Activated naive CD8-positive, alpha-beta T cell treated with anti-CD3 and anti-CD28 coated beads for 36 hours (primary cell): ENCODE results near the gene POLR3GL. TPM values are rescaled to one million over a fixed set of nuclear protein-coding genes. Genes with fewer than 3 reads are reported as not detected.
"Not testable (repeated sequence)": the region's sequence is repeated elsewhere in the genome, so short reads cannot be mapped to it uniquely, and the experiment has no call there.

Source experiments
- DNase-seq: peaks from one replicate; pipeline ENCODE4 v3.0.0; 2021
- H3K27ac Mint-ChIP-seq: one replicate; pipeline ENCODE4 v1.8.0; 2022; ENCODE audit warnings: mild to moderate bottlenecking, moderate library complexity, mixed read lengths
- H3K27me3 Mint-ChIP-seq: one replicate; pipeline ENCODE4 v1.8.0; 2022; ENCODE audit warnings: mild to moderate bottlenecking, mixed read lengths
- H3K36me3 Mint-ChIP-seq: one replicate; pipeline ENCODE4 v1.8.0; 2021; ENCODE audit warnings: mild to moderate bottlenecking, mixed read lengths
- H3K4me1 Mint-ChIP-seq: one replicate; pipeline ENCODE4 v1.8.0; 2021; ENCODE audit warnings: mixed read lengths
- H3K4me3 Mint-ChIP-seq: one replicate; pipeline ENCODE4 v1.8.0; 2022; ENCODE audit warnings: mild to moderate bottlenecking, moderate library complexity, mixed read lengths
- H3K9me3 Mint-ChIP-seq: one replicate; pipeline ENCODE4 v1.8.0; 2022; ENCODE audit warnings: mixed read lengths
- total RNA-seq, 2 experiments: library from RNA; stranded (reverse); gene quantifications; one replicate each; pipeline ENCODE4 v1.2.3, GENCODE V29; 2021

Gene POLR3GL, protein sequence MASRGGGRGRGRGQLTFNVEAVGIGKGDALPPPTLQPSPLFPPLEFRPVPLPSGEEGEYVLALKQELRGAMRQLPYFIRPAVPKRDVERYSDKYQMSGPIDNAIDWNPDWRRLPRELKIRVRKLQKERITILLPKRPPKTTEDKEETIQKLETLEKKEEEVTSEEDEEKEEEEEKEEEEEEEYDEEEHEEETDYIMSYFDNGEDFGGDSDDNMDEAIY
- total RNA-seq, result 10 to 100 TPM; 21.1 to 21.9 TPM

GRCh38 chr1:145964328-145965118 lies at the start of gene POLR3GL, which contains the start of gene ANKRD34A:
Gene POLR3GL, plus strand, starts transcription at chr1:145964690. Its CDS starts 10,176 bp downstream, at chr1:145974866.
Gene ANKRD34A, minus strand, starts transcription at chr1:145964575. Its CDS starts 2,816 bp downstream, at chr1:145961759.
- peaks cover 5% of the 10 kb centered on the region for H3K9me3 Mint-ChIP-seq
- H3K36me3 Mint-ChIP-seq, result peaks cover 30% of the 10 kb centered on the region
- peaks cover 32% of the 10 kb centered on the region for H3K4me1 Mint-ChIP-seq
- H3K4me3 Mint-ChIP-seq, result peak within 1 kb of the TSS; percentile 89
- DNase-seq, result peak; percentile 89
- peak within 1 kb of the TSS; percentile 95 for H3K27ac Mint-ChIP-seq
- H3K27me3 Mint-ChIP-seq, result no peaks in the 10 kb centered on the region

DNA sequence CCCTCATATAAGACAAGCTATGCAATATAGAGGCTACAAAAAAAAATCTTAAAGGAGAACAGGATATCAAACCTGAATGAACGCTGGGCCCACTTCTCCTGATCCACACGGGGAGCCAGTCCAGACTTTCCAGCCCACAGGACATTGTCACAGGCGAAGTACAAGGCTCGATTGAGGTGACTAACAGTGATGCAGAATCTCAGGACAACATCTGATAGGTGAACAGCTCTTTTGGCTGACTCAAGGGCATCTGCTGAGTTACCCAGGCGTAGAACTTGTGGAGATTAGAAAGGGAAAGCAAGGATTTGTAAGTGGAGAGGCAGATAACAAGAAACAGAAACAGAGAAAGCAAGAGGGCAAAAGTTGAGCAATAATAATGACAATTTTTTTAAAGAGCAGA lies 47.7 kb upstream of the POLR3GL start:
- no peak for DNase-seq
- Mint-ChIP-seq H3K27me3 (no peaks in the 10 kb centered on the region), H3K36me3 (peaks cover 35% of the 10 kb centered on the region), H3K27ac (peak overlapping the region; percentile 74), H3K4me1 (peaks cover 40% of the 10 kb centered on the region), H3K4me3 (peak overlapping the region; percentile 77), H3K9me3 (no peaks in the 10 kb centered on the region)

- no peak for DNase-seq
- Mint-ChIP-seq H3K27me3 (no peaks in the 10 kb centered on the region), H3K4me3 (peak overlapping the region; percentile 96), H3K9me3 (no peaks in the 10 kb centered on the region), H3K27ac (peak overlapping the region; percentile 95), H3K4me1 (peaks cover 42% of the 10 kb centered on the region), H3K36me3 (peaks cover 33% of the 10 kb centered on the region)
These were observed 46.9 kb upstream of the POLR3GL start for GRCh38 chr1:145917595-145917994.

DNA sequence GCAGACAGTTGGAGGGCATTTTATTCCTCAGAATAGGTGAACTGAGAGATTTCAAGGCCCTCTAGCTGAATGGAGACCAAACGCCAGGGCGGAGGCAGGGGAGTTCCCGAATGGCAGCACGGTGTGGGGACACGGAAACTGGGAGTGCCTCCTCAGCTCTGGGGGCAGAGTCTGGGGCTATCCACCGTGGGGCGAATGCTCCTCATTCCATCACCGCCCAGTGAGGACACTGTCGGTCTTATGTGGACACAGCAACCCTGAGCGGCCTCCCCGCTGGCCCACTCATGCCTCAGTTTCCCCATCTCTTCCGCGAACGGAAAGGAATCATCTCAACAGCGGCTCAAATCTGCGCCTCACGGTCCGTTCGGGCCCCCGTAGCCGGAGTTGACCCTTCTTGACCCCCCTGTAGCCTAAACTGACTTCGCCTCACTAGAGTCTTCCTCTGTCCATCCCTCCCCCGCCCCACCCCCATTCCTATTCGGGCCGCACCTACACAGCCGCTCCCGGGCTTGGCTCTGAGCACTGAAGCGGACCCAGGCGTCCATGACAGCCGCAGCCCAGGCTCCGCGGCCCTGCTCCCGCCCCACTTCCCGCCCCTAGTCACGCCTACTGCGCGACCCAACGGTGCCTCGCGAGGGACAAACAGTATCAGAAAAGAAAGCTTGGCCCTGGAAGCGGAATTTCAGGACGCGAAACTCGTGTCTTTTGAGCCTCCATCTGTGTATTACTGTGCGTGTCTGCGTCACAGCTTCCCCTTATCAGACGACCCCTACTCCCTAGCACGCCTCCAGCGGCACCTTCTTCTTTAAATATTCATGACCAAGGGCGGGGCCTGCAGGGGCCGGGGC lies 46.1 kb upstream of the POLR3GL start, which contains the start of gene PEX11B:
Gene PEX11B (minus strand): TSS at position 574 of the 848 bp plus-strand sequence. CDS start 29 bp downstream, at position 545.
- H3K36me3 Mint-ChIP-seq, result peaks cover 37% of the 10 kb centered on the region
- H3K4me1 Mint-ChIP-seq, result peaks cover 47% of the 10 kb centered on the region
- peak within 1 kb of the TSS; percentile 96 for H3K4me3 Mint-ChIP-seq
- H3K27me3 Mint-ChIP-seq, result no peaks in the 10 kb centered on the region
- DNase-seq, result peak; percentile 90
- no peaks in the 10 kb centered on the region for H3K9me3 Mint-ChIP-seq
- peak within 1 kb of the TSS; percentile 95 for H3K27ac Mint-ChIP-seq

DNA sequence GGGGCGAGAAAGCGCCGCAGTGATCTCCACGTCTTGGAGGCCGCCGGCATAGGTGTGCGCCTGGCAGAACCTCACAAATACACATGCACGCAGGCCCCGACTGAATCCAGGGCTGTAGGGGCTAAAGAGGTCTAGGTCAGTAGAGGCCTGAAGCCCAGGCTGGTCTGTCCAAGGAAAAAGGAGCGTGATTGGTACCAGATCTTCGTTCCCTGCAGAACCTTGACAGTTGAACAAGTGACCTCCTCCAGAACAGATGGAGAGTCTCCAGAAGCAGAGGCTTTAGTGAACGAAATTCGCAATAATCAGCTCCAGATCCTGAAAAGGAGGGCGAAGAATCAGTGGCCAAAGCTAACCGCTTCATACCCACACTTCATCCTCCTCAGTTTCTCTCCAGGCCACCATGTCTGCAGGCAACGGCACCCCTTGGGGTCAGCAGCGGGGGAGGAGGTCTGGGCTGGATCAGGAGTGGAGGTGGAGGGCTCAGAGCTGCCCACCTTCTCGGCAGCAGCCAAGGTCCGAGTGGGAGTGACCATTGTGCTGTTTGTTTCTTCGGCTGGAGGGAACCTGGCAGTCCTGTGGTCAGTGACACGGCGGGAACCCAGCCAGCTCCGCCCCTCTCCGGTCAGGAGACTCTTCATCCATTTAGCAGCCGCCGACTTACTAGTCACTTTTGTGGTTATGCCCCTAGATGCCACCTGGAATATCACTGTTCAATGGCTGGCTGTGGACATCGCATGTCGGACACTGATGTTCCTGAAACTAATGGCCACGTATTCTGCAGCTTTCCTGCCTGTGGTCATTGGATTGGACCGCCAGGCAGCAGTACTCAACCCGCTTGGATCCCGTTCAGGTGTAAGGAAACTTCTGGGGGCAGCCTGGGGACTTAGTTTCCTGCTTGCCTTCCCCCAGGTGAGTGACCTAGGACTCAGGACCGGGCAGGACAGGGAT lies 45.2 kb upstream of the POLR3GL start:
- peaks cover 49% of the 10 kb centered on the region for H3K4me1 Mint-ChIP-seq

GRCh38 chr1:145920297-145920696 lies 44.2 kb upstream of the POLR3GL start:
- Mint-ChIP-seq H3K4me1 (peaks cover 46% of the 10 kb centered on the region), H3K27ac (peak overlapping the region; percentile 66), H3K36me3 (peaks cover 35% of the 10 kb centered on the region), H3K4me3 (peak overlapping the region; percentile 96)
- H3K27me3 Mint-ChIP-seq, DNase-seq, H3K9me3 Mint-ChIP-seq: not testable (repeated sequence)

More for the DNA sequence above, 45.2 kb upstream of the POLR3GL start:
- H3K27me3 Mint-ChIP-seq, result no peaks in the 10 kb centered on the region
- peak; percentile 24 for DNase-seq
- H3K27ac Mint-ChIP-seq, result peak overlapping the region; percentile 95
- H3K36me3 Mint-ChIP-seq, result peaks cover 34% of the 10 kb centered on the region
- H3K4me3 Mint-ChIP-seq, result peak overlapping the region; percentile 96
- no peaks in the 10 kb centered on the region for H3K9me3 Mint-ChIP-seq

DNA sequence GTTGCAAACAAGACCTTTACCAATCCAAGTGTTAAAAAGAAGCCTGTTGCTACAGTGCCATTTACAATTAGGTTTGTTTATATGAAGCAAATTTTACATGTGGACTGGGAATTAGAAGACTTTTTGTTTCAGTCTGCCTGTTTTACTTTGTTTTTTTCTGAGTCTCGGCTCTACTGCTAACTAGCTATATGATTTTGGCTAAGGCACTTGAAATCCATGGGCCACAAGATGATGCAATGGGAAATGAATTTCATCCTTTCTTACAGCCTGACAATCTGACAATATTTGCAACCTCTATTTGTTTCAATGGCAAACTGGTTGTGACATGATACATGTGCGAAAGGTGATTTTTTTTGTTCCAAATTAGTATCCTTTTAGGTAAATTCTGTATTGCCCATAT lies 42.2 kb upstream of the POLR3GL start:
- Mint-ChIP-seq H3K9me3 (no peaks in the 10 kb centered on the region), H3K27me3 (no peaks in the 10 kb centered on the region), H3K4me1 (peaks cover 43% of the 10 kb centered on the region), H3K4me3 (no peak overlapping the region), H3K27ac (peak overlapping the region; percentile 65), H3K36me3 (peaks cover 24% of the 10 kb centered on the region)
- DNase-seq, result no peak

- peaks cover 23% of the 10 kb centered on the region for H3K4me1 Mint-ChIP-seq
These were observed 37.8 kb upstream of the POLR3GL start for GRCh38 chr1:145926686-145927062.

GRCh38 chr1:145927063-145927886 lies 37.2 kb upstream of the POLR3GL start, which contains the start of gene RBM8A:
Gene RBM8A, minus strand, starts transcription at chr1:145927484. Its CDS starts 58 bp downstream, at chr1:145927426.
- Mint-ChIP-seq H3K27ac (no peak within 1 kb of the TSS), H3K36me3 (peaks cover 20% of the 10 kb centered on the region), H3K4me1 (peaks cover 25% of the 10 kb centered on the region), H3K27me3 (no peaks in the 10 kb centered on the region), H3K4me3 (no peak within 1 kb of the TSS), H3K9me3 (no peaks in the 10 kb centered on the region)
- DNase-seq, result peak; percentile 91

More at GRCh38 chr1:145926686-145927062, 37.8 kb upstream of the POLR3GL start:
- Mint-ChIP-seq H3K4me3 (no peak overlapping the region), H3K9me3 (no peaks in the 10 kb centered on the region), H3K27ac (no peak overlapping the region), H3K36me3 (peaks cover 19% of the 10 kb centered on the region), H3K27me3 (no peaks in the 10 kb centered on the region)
- peak; percentile 61 for DNase-seq

GRCh38 chr1:145927916-145928643 lies 36.4 kb upstream of the POLR3GL start:
- Mint-ChIP-seq H3K4me1 (peaks cover 29% of the 10 kb centered on the region), H3K36me3 (peaks cover 17% of the 10 kb centered on the region), H3K27me3 (no peaks in the 10 kb centered on the region), H3K4me3 (no peak overlapping the region), H3K9me3 (no peaks in the 10 kb centered on the region), H3K27ac (no peak overlapping the region)
- DNase-seq, result no peak

DNA sequence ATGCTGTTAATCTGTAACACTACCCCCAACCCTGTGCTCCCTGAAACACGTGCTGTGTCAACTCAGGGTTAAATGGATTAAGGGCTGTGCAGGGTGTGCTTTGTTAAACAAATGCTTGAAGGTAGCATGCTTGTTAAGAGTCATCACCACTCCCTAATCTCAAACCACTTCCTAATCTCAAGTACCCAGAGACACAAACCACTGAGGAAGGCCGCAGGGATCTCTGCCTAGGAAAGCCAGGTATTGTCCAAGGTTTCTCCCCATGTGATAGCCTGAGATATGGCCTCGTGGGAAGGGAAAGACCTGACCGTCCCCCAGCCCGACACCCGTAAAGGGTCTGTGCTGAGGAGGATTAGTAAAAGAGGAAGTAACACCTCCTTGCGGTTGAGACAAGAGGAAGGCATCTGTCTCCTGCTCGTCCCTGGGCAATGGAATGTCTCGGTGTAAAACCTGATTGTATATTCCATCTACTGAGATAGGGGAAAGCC lies 31.9 kb upstream of the POLR3GL start:
- peaks cover 21% of the 10 kb centered on the region for H3K36me3 Mint-ChIP-seq
- H3K27ac Mint-ChIP-seq, result peak overlapping the region; percentile 91
- not testable (repeated sequence) for H3K27me3 Mint-ChIP-seq, H3K9me3 Mint-ChIP-seq
- DNase-seq, result peak; percentile 9
- peak overlapping the region; percentile 42 for H3K4me3 Mint-ChIP-seq
- H3K4me1 Mint-ChIP-seq, result peaks cover 20% of the 10 kb centered on the region

DNA sequence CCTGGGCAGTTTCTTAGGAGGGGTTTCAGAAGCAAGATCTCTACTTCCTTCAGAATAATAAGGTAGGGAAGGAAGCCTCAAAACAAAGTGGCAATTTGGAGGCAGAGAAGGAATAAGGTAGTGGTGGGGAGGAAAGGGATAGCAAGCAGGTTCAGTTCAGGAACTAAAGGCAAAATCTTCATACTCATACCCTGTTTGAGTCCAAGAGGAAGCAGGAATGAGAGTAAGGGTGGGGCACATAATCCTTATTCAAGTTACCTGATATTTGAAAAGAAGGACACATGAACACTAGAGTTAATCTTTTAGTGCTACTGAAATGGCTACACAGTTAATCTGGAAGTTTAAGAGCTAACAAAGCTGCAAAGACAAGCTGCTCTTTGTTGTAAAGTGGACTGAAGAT lies 28.8 kb upstream of the POLR3GL start:
- peaks cover 15% of the 10 kb centered on the region for H3K36me3 Mint-ChIP-seq
- H3K27ac Mint-ChIP-seq, result no peak overlapping the region
- DNase-seq, result no peak

More for the DNA sequence above, 28.8 kb upstream of the POLR3GL start:
- Mint-ChIP-seq H3K9me3 (no peaks in the 10 kb centered on the region), H3K4me3 (no peak overlapping the region), H3K4me1 (peaks cover 17% of the 10 kb centered on the region), H3K27me3 (no peaks in the 10 kb centered on the region)
